Coronary artery (tissue), 2 donors: ENCODE results near the gene IL6R.

ENCODE experiments used
- DNase-seq: peaks from one replicate; pipeline ENCODE4 v3.0.0-alpha.2; 2017; ENCODE audit warnings: low spot score
- H3K27ac ChIP-seq, 2 donors: fragments of 200-600 bp; sonication (generic); one replicate each; pipeline ENCODE4 v1.5.1; 2016 to 2019
- H3K4me3 ChIP-seq: fragments of 200-600 bp; sonication (generic); 2 replicates; pipeline ENCODE4 v1.5.1; 2016; ENCODE audit warnings: mild to moderate bottlenecking, moderate library complexity
- CTCF ChIP-seq: fragments of 200-600 bp; sonication (generic); IDR thresholded peaks from one replicate; pipeline ENCODE4 v1.5.1; 2019; ENCODE audit warnings: antibody characterized with exemption

IL6R gene

GRCh38 chr1:154407198-154408091 is 2.3 kb downstream of the IL6R start:
- Histone ChIP-seq H3K27ac (peak overlapping the region; percentile 97 to 98), H3K4me3 (peak overlapping the region; percentile 84)
- DNase-seq = no peak
- TF ChIP-seq CTCF = no peak

DNA sequence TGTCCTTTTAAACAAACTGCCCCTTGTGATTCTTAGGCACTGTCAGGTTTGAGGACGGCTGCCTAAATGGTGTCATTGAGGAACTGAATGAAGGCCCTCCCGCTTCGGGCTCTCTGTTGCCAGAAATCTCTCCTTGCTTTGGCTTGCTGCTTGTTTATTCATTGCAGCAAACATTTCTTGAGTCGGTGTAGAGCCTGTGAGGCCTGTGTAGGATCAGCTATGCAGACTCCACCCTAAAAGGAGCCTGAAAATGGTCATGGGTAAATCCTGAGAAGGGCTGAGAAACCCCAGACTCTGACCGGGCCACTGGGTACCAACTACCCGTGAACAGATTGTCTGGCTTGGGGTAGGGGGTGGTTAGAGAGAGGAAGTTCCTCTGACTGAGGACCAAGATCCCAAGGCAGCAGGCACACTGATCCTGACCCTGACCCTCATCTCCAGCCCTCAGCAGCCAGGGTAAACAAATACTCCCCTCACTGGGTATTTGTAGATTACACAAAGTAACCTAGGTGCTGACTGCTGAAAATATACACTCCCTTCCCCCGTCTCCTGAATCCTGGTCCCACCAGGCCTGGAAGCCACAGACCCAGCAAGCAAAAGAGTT is 3.1 kb downstream of the IL6R start:
- Histone ChIP-seq H3K27ac (peak overlapping the region; percentile 97 to 98), H3K4me3 (peak overlapping the region; percentile 84)
- DNase-seq = no peak
- TF ChIP-seq CTCF = no peak

GRCh38 chr1:154410185-154410827 is 5.2 kb downstream of the IL6R start:
- H3K27ac ChIP-seq = no peak overlapping the region
- no peak for TF ChIP-seq CTCF
- H3K4me3 ChIP-seq = no peak overlapping the region
- no peak for DNase-seq

GRCh38 chr1:154411525-154411924 is 6.4 kb downstream of the IL6R start:
- no peak for TF ChIP-seq CTCF
- DNase-seq = no peak
- Histone ChIP-seq H3K4me3 (no peak overlapping the region), H3K27ac (no peak overlapping the region)

- DNase-seq = no peak
- Histone ChIP-seq H3K4me3 (no peak overlapping the region), H3K27ac (no peak overlapping the region)
- no peak for TF ChIP-seq CTCF
These were observed 8.1 kb downstream of the IL6R start for GRCh38 chr1:154413177-154413783.

DNA sequence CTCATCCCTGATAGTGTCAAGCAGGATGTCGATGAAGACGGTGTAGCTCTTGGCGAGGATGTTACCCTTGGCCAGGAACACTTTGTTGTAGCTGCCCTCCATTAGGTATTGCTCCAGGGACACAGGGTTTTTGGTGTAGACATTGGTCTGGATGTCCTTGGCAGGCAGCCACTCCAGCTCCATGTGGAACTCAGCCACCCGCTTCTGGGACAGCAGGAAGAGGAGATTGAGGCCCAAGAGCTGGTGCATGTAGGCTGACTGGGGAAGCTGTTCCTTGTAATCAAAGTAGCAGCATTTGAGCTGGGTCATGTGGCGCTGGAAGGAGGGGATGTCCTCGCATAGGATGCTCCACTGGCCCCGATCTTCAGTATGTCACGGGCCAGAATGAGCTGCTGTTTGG is 9.5 kb downstream of the IL6R start:
- Histone ChIP-seq H3K27ac (peak overlapping the region in 1 of 2 donors; percentile 13), H3K4me3 (no peak overlapping the region)
- TF ChIP-seq CTCF = no peak
- no peak for DNase-seq
